GM12872 (cell line): ENCODE data around the gene MRPL50.

Experiments
- TF ChIP-seq, protein P1 (sequence below): IDR thresholded peaks from 3 replicates; pipeline ENCODE4 v1.5.1; 2011; ENCODE audit warnings: low read depth, mild to moderate bottlenecking, low read length, moderate library complexity; ENCODE audit not compliant: insufficient read depth

MRPL50 gene

DNA sequence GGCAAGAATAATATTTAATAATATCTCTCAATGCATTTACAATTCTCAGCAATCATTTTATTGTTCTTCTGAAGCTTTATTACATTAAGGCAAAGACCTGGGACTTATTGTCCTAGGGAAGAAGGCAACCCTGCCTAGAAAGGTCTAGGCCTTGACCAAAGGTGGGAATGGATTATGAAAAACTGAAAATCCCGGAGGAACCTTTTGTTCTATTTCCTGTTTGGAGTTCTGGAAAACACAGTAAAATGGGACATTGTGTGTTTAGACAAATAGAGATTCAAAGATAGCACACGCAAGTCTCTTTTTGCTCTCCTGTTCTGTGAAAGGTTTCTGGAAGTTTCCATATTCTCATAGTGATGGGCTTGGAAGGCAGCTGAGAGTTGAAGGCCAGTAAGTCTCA, 44.7 kb downstream of the MRPL50 start:
- TF ChIP-seq, protein P1, sequence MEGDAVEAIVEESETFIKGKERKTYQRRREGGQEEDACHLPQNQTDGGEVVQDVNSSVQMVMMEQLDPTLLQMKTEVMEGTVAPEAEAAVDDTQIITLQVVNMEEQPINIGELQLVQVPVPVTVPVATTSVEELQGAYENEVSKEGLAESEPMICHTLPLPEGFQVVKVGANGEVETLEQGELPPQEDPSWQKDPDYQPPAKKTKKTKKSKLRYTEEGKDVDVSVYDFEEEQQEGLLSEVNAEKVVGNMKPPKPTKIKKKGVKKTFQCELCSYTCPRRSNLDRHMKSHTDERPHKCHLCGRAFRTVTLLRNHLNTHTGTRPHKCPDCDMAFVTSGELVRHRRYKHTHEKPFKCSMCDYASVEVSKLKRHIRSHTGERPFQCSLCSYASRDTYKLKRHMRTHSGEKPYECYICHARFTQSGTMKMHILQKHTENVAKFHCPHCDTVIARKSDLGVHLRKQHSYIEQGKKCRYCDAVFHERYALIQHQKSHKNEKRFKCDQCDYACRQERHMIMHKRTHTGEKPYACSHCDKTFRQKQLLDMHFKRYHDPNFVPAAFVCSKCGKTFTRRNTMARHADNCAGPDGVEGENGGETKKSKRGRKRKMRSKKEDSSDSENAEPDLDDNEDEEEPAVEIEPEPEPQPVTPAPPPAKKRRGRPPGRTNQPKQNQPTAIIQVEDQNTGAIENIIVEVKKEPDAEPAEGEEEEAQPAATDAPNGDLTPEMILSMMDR = no peak

DNA sequence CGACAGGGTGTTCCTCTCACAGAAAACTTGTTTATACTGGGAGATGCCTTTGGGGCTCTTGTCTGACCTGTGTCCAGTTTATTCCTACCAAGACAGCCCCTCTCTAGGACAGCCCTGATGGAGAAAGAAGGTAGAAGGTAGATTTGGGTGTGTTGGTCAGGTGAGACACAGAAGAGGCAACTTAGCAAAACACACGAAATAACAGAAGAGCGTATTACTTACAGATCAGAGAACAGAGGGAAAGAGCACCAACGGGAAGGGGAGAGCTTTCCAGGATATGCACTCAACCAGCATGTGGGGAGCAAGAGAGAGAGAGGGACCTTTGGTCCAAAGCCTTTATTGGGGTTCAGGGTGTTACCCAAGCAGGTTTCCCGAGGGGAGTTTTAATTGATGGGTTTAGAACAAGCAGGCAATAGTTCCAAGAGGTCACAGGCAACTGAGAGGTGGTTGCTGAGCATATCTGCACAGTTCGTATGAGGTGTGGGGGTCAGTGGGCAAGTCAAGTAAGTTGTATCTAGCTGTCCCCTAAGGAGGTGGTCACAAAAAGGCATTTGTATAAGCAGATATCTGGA, 45.4 kb downstream of the MRPL50 start:
- TF ChIP-seq, protein P1 = no peak

DNA sequence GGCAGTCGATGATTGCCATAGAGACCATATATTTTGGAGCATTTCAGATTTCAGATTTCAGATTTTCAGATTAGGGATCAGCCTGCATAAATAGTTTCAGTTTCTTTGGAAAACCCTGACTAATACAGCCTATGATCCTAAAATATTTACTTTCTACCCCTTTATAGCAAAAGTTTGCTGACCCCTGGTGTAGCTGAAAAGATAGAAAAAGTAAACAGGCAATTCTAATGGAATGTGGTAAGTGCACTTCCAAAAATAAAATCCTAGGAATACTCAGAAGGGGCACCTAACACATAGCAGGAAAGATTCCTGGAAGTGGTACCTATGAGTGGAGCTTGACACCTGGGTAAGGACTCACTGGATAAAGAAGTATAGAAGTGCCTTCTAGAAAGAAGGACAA, 48.1 kb downstream of the MRPL50 start:
- TF ChIP-seq, protein P1 = no peak

DNA sequence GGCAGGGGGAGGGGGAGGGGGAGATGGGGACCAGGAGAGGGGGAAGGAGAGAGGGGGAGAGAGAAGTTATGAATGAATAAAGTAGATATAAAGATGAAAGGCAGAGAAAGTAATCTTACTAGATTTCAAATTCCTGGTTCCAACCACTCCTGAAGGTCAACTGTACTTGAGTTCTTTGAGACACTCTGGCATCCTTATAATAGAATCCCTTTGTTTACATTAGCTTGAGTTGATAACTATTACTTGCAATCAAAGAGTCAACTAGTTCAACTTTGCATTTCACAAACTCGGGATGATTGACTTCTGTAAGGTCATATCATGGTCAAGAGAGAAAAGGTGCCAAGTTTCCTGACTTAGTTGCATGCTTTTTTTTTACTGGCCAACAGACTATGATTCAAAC, 55.8 kb downstream of the MRPL50 start:
- TF ChIP-seq, protein P1 = no peak

DNA sequence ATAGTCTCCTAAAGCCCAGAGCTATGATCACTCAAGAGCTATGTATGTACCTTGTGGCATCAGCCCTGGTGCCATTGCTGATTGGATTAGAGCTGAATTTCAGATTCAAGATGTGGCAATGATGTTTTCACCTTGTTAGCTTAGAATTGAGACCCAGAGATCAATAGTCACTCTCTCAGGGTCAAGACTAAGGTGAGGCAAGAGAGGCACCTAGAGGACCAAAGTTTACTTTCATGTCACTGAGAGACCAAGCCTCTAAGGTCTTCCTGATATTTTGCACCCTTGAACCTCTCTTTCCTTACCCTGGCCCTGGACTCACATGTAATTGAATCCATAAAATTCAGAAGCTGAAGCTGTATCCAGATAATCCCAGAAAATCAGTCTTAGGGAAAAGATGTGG, 56.5 kb downstream of the MRPL50 start:
- TF ChIP-seq, protein P1 = no peak
